CD14-positive monocyte (primary cell): ENCODE results near the gene UNC5C. TPM values are rescaled to one million over a fixed set of nuclear protein-coding genes. Genes with fewer than 3 reads are reported as not detected.

Experiments used
- DNase-seq, 3 donors: peaks; one replicate each; pipeline ENCODE4 v3.0.0-alpha.2; 2011 to 2022
- H2AFZ ChIP-seq: 2 replicates; pipeline ENCODE4 v1.6.0; 2012; ENCODE audit warnings: mild to moderate bottlenecking, low read depth, low read length, inconsistent platforms; ENCODE audit not compliant: insufficient read depth, poor library complexity, severe bottlenecking
- H3K27ac ChIP-seq, 2 donors: 1 replicate in 1 of 2; 2 replicates in 1 of 2; pipeline ENCODE4 v1.5.1; 2012 to 2013; ENCODE audit warnings: low read length in 2 of 2, control low read depth in 1 of 2, inconsistent platforms in 1 of 2, low read depth in 1 of 2, mild to moderate bottlenecking in 1 of 2
- H3K27me3 ChIP-seq, 2 donors: one replicate each; pipeline versions ENCODE4 v1.6.0 to v1.6.1; 2011 to 2013; ENCODE audit warnings: low read length in 2 of 2; ENCODE audit not compliant: control insufficient read depth in 2 of 2, insufficient read depth in 2 of 2
- H3K36me3 ChIP-seq, 2 donors: replicated peaks in 1 of 2; 1 replicate in 1 of 2; 2 replicates in 1 of 2; pipeline versions ENCODE4 v1.5.1 to v1.6.1; 2012 to 2013; ENCODE audit warnings: low read length in 2 of 2, control low read depth in 1 of 2, inconsistent platforms in 1 of 2, mild to moderate bottlenecking in 1 of 2; ENCODE audit not compliant: insufficient read depth in 2 of 2, control insufficient read depth in 1 of 2
- H3K4me1 ChIP-seq, 2 donors: 1 replicate in 1 of 2; 2 replicates in 1 of 2; pipeline versions ENCODE4 v1.5.1 to v1.6.1; 2012 to 2013; ENCODE audit warnings: low read length in 2 of 2, control low read depth in 1 of 2, inconsistent platforms in 1 of 2, mild to moderate bottlenecking in 1 of 2, moderate library complexity in 1 of 2; ENCODE audit not compliant: insufficient read depth in 2 of 2, control insufficient read depth in 1 of 2
- H3K4me2 ChIP-seq: replicated peaks from 2 replicates; pipeline ENCODE3; 2012; ENCODE audit warnings: low read length, moderate library complexity, mild to moderate bottlenecking; ENCODE audit not compliant: poor library complexity, severe bottlenecking; ENCODE audit errors: extremely low read depth
- H3K4me3 ChIP-seq, 3 experiments: fragments of 200-600 bp in 1 of 3; sonication (generic) in 1 of 3; replicated peaks in 1 of 3; 1 replicate in 2 of 3; 2 replicates in 1 of 3; pipeline ENCODE4 v1.5.1; 2011 to 2013; ENCODE audit warnings: low read length in 3 of 3, mild to moderate bottlenecking in 3 of 3, control low read depth in 2 of 3, low read depth in 2 of 3, inconsistent platforms in 1 of 3, moderate library complexity in 1 of 3
- H3K79me2 ChIP-seq: 2 replicates; pipeline ENCODE4 v1.6.0; 2012; ENCODE audit warnings: mild to moderate bottlenecking, control low read depth, inconsistent platforms, low read length, moderate library complexity; ENCODE audit not compliant: insufficient read depth
- H3K9ac ChIP-seq: 2 replicates; pipeline ENCODE4 v1.6.0; 2017; ENCODE audit warnings: low read length, mild to moderate bottlenecking; ENCODE audit not compliant: insufficient read depth, poor library complexity, severe bottlenecking
- H3K9me3 ChIP-seq, 2 donors: replicated peaks in 1 of 2; 1 replicate in 1 of 2; 2 replicates in 1 of 2; pipeline versions ENCODE4 v1.5.1 to v1.6.1; 2012 to 2013; ENCODE audit warnings: low read length in 2 of 2, control low read depth in 1 of 2; ENCODE audit not compliant: control insufficient read depth in 1 of 2, insufficient read depth in 1 of 2
- H4K20me1 ChIP-seq: 2 replicates; pipeline ENCODE4 v1.6.0; 2012; ENCODE audit warnings: mild to moderate bottlenecking, low read length, control low read depth, moderate library complexity; ENCODE audit not compliant: insufficient read depth
- H3K27ac Mint-ChIP-seq, 7 donors: one replicate each; pipeline ENCODE4 v1.8.0; 2020; ENCODE audit warnings: mild to moderate bottlenecking in 7 of 7, mixed read lengths in 7 of 7, moderate library complexity in 6 of 7, inconsistent platforms in 2 of 7
- H3K27me3 Mint-ChIP-seq, 3 donors: one replicate each; pipeline ENCODE4 v1.8.0; 2021 to 2022; ENCODE audit warnings: low read depth in 3 of 3, mild to moderate bottlenecking in 3 of 3, mixed read lengths in 3 of 3, moderate library complexity in 3 of 3, inconsistent platforms in 1 of 3
- H3K36me3 Mint-ChIP-seq, 2 donors: one replicate each; pipeline ENCODE4 v1.8.0; 2020; ENCODE audit warnings: mixed read lengths in 2 of 2, inconsistent platforms in 1 of 2, mild to moderate bottlenecking in 1 of 2
- H3K4me1 Mint-ChIP-seq: one replicate; pipeline ENCODE4 v1.8.0; 2020; ENCODE audit warnings: mild to moderate bottlenecking, mixed read lengths
- H3K4me3 Mint-ChIP-seq, 2 donors: one replicate each; pipeline ENCODE4 v1.8.0; 2020; ENCODE audit warnings: mild to moderate bottlenecking in 2 of 2, mixed read lengths in 2 of 2, moderate library complexity in 1 of 2
- H3K9me3 Mint-ChIP-seq, 7 donors: one replicate each; pipeline ENCODE4 v1.8.0; 2020 to 2022; ENCODE audit warnings: mixed read lengths in 7 of 7, mild to moderate bottlenecking in 6 of 7, moderate library complexity in 6 of 7, inconsistent platforms in 2 of 7
- CTCF ChIP-seq: fragments of 200-600 bp; IDR thresholded peaks from one replicate; pipeline ENCODE4 v1.8.0; 2022; ENCODE audit warnings: antibody characterized with exemption, mild to moderate bottlenecking
- WGBS: methylation state at CpG from one replicate; pipeline ENCODE4 v1.1.5; 2013; ENCODE audit warnings: missing lambda C conversion rate; ENCODE audit not compliant: insufficient coverage; 5-methylcytosine and 5-hydroxymethylcytosine counted together
- intact Hi-C, 2 donors: fragments of 100-400 bp; cut with micrococcal nuclease; formaldehyde crosslinking; loops; one replicate each; pipeline versions ENCODE4 v1.15.0 to v1.15.1; 2023
- polyA plus RNA-seq, 3 donors: library from polyadenylated mRNA; depleted of rRNA in 1 of 3; unstranded in 2 of 3; stranded (reverse) in 1 of 3; fragments of 300-500 nt in 2 of 3; fragments of >200 nt in 1 of 3; fragmentation: Illumina TruSeq in 2 of 3; gene quantifications; 1 replicate in 2 of 3; 2 replicates in 1 of 3; pipeline ENCODE4 v1.2.3, GENCODE V29; 2012 to 2021

The UNC5C gene
- polyA plus RNA-seq, 3 donors = 0.03 TPM; not detected in 2

DNA sequence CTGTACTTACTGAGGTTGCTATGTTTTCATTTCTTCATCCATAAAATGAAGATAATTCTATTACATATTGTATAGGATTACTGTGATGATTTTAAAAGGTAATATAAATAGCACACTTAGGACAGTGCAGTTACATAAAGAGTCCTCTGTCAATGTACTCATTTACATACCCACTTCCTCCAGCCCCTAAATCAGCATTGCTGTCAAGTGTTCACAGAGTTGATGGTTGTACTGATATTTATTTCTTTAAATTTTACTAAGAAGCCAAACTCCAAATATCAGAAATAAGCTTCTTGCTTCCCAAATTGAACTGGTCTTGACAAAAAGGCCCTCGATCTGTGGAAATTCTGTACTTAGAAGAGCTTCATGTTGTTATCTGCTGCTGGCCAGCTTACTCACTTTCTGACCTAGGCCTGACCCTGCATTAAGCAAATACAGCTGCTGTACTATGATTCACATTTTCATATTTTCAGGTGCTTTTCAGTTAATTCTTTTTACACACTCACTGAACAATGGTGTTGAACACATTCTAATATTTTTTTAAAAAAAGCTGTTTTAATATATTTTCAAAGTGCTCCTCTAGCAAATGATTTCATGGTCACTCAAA is 259.6 kb downstream of the UNC5C start:
- intact Hi-C loops = no loop called here
- H3K27ac Mint-ChIP-seq = no peak overlapping the region
- H3K9ac ChIP-seq = no peak overlapping the region

DNA sequence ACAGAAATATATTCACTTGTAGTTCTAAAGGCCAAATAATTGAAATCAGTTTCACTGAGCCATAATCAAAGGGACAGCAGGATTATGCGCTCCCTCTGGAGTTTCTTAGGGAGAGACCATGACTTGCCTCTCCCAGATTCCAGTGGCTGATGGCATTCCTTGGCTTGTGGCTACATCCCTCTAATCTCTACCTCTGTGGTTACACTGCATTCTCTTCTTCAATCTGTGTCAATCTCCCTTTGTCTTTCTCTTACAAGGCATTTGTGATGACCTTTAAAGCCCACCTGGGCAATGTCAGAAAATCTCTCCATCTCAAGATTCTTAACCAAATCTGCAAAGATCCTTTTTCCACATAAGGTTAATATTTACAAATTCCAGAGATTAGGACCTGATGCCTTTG is 260.2 kb downstream of the UNC5C start:
- Histone ChIP-seq H3K79me2 (no peaks in the 10 kb centered on the region), H3K4me3 (no peak overlapping the region), H3K9me3 (no peaks in the 10 kb centered on the region), H3K9ac (no peak overlapping the region), H3K27ac (no peak overlapping the region), H4K20me1 (no peaks in the 10 kb centered on the region), H3K4me2 (no peak overlapping the region), H3K4me1 (peaks cover 0 to 6% of the 10 kb centered on the region in 2 donors), H3K36me3 (no peaks in the 10 kb centered on the region), H3K27me3 (no peaks in the 10 kb centered on the region), H2AFZ (no peak overlapping the region)
- Mint-ChIP-seq H3K4me3 (no peak overlapping the region), H3K36me3 (no peaks in the 10 kb centered on the region), H3K27ac (peak overlapping the region in 2 of 7 donors; percentile 21 to 33), H3K9me3 (peaks cover 0 to 3% (median 0%) of the 10 kb centered on the region in 7 donors), H3K27me3 (peaks cover 0 to 2% (median 0%) of the 10 kb centered on the region in 3 donors), H3K4me1 (peaks cover 11% of the 10 kb centered on the region)
- WGBS = 92% methylated on average over 1 of the region's 1 CpG
- intact Hi-C loops = no loop called here
- DNase-seq = no peak
- TF ChIP-seq CTCF = no peak

More for the DNA sequence above, 259.6 kb downstream of the UNC5C start:
- Mint-ChIP-seq H3K4me1 (peaks cover 11% of the 10 kb centered on the region), H3K27me3 (peaks cover 0 to 2% (median 0%) of the 10 kb centered on the region in 3 donors), H3K9me3 (peaks cover 0 to 3% (median 0%) of the 10 kb centered on the region in 7 donors), H3K36me3 (no peaks in the 10 kb centered on the region), H3K4me3 (no peak overlapping the region)
- Histone ChIP-seq H3K36me3 (no peaks in the 10 kb centered on the region), H3K4me1 (peaks cover 0 to 6% of the 10 kb centered on the region in 2 donors), H3K27me3 (no peaks in the 10 kb centered on the region), H3K79me2 (no peaks in the 10 kb centered on the region), H3K27ac (no peak overlapping the region), H3K9me3 (no peaks in the 10 kb centered on the region), H4K20me1 (no peaks in the 10 kb centered on the region), H2AFZ (no peak overlapping the region), H3K4me2 (no peak overlapping the region), H3K4me3 (no peak overlapping the region)
- 80% methylated on average over 1 of the region's 1 CpG for WGBS
- DNase-seq = peak in 1 of 3 donors; percentile 12
- no peak for TF ChIP-seq CTCF
